Measurements from ENCODE around the gene PFKFB1. TPM values are rescaled to one million over a fixed set of nuclear protein-coding genes. Genes with fewer than 3 reads are reported as not detected.

The PFKFB1 gene
- total RNA-seq = under 0.01 TPM in 1 of 2 replicates, not detected in the other
- polyA plus RNA-seq = 0.10 TPM in 1 of 2 replicates, not detected in the other
- polyA plus RNA-seq (2012) = 0.08 TPM in 1 of 2 replicates, not detected in the other
- not detected in 2 replicates for polyA minus RNA-seq (ENCODE audit: low replicate concordance)

DNA sequence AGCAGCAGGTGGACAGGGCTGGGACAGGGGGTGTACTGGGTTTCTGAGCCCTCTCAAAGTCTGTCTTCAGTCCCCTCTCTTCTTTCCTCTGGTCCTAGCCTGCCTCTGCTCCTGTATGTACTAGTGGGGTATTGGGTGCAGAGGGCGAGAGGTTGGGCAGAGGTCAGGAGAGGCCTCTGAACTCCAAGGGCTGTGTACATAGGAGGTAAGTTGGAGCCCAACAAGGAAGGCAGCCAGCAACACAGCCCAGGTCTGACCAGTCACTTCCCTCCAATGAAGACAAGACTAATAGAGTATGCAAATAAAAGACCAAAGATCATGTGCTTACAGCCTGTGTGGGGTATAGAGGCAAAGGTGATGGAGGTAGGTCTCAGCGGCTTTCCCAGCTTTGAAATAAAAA lies at the start of gene PFKFB1:
TSS of gene PFKFB1 (minus strand) at position 90 of the 400 bp plus-strand sequence. CDS start 181 bp downstream, outside the sequence.
- H2AFZ ChIP-seq (ENCODE audit: low read length) = no peak within 1 kb of the TSS
- H3K9me3 ChIP-seq (ENCODE audit: control insufficient read depth, insufficient read depth, low read depth, low read length) = no peaks in the 10 kb centered on the region
- no peaks in the 10 kb centered on the region for H3K79me2 ChIP-seq (ENCODE audit: control insufficient read depth, insufficient read depth, low read length)
- TF ChIP-seq EZH2 (IDR thresholded peaks at IDR 0.05; ENCODE audit: low read length, missing control alignments) = no peak
- TF ChIP-seq, protein P1, sequence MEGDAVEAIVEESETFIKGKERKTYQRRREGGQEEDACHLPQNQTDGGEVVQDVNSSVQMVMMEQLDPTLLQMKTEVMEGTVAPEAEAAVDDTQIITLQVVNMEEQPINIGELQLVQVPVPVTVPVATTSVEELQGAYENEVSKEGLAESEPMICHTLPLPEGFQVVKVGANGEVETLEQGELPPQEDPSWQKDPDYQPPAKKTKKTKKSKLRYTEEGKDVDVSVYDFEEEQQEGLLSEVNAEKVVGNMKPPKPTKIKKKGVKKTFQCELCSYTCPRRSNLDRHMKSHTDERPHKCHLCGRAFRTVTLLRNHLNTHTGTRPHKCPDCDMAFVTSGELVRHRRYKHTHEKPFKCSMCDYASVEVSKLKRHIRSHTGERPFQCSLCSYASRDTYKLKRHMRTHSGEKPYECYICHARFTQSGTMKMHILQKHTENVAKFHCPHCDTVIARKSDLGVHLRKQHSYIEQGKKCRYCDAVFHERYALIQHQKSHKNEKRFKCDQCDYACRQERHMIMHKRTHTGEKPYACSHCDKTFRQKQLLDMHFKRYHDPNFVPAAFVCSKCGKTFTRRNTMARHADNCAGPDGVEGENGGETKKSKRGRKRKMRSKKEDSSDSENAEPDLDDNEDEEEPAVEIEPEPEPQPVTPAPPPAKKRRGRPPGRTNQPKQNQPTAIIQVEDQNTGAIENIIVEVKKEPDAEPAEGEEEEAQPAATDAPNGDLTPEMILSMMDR (conservative IDR thresholded peaks at IDR 0.05 in 1 of 2, IDR thresholded peaks at IDR 0.05 in 1 of 2; ENCODE audit: low read depth in 1 of 2, low read length in 2 of 2) = no peak
- DNase-seq (ENCODE audit: low read depth in 2 of 2) = no peak
- no peaks in the 10 kb centered on the region for H3K4me1 ChIP-seq (ENCODE audit: control insufficient read depth, extremely low read depth, insufficient read depth, low read length)
- no peaks in the 10 kb centered on the region for H4K20me1 ChIP-seq (ENCODE audit: control insufficient read depth, extremely low read depth, insufficient read depth, low read length)
- H3K9ac ChIP-seq (ENCODE audit: insufficient read depth, low read length) = no peak within 1 kb of the TSS
- no peaks in the 10 kb centered on the region for H3K36me3 ChIP-seq (ENCODE audit: control insufficient read depth, insufficient read depth, low read length)
- no peak within 1 kb of the TSS for H3K4me3 ChIP-seq (replicated peaks in 1 of 4; ENCODE audit: control extremely low read depth in 1 of 4, insufficient read depth in 1 of 4, low read depth in 3 of 4, low read length in 4 of 4)
- no peak within 1 kb of the TSS for H3K4me2 ChIP-seq (ENCODE audit: extremely low read depth, insufficient read depth, low read length)
- H3K27ac ChIP-seq (ENCODE audit: insufficient read depth, low read length) = no peak within 1 kb of the TSS
- no peaks in the 10 kb centered on the region for H3K27me3 ChIP-seq (ENCODE audit: control insufficient read depth, insufficient read depth, low read length)

DNA sequence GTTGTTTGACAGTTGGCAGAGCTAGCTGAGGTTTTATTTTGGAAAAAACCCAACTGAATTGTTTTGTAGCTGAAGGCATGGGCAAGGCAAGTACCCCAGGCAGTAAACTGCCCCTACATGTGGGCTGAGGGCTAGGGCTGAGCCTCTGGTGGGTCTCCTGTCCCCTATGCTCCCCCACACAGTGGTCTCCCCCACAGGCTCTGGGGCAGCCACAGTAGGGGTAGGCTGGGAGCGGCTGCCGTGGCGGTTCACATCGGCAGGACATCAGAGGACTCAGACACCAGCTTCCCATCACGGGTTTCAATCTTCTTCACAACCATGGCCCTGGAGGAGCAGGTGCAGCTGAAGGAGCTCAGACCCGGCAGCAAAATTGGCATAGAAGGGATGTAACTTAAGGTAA lies 47.5 kb upstream of the PFKFB1 start:
- Histone ChIP-seq H3K27me3 (ENCODE audit: control insufficient read depth, insufficient read depth, low read length) (no peaks in the 10 kb centered on the region), H4K20me1 (ENCODE audit: control insufficient read depth, extremely low read depth, insufficient read depth, low read length) (no peaks in the 10 kb centered on the region), H3K27ac (ENCODE audit: insufficient read depth, low read length) (no peak overlapping the region), H3K36me3 (ENCODE audit: control insufficient read depth, insufficient read depth, low read length) (no peaks in the 10 kb centered on the region), H3K4me3 (replicated peaks in 1 of 4; ENCODE audit: control extremely low read depth in 1 of 4, insufficient read depth in 1 of 4, low read depth in 3 of 4, low read length in 4 of 4) (no peak overlapping the region), H3K9ac (ENCODE audit: insufficient read depth, low read length) (no peak overlapping the region), H3K4me2 (ENCODE audit: extremely low read depth, insufficient read depth, low read length) (no peak overlapping the region), H2AFZ (ENCODE audit: low read length) (no peak overlapping the region), H3K79me2 (ENCODE audit: control insufficient read depth, insufficient read depth, low read length) (no peaks in the 10 kb centered on the region), H3K9me3 (ENCODE audit: control insufficient read depth, insufficient read depth, low read depth, low read length) (no peaks in the 10 kb centered on the region), H3K4me1 (ENCODE audit: control insufficient read depth, extremely low read depth, insufficient read depth, low read length) (no peaks in the 10 kb centered on the region)
- DNase-seq (ENCODE audit: low read depth in 2 of 2) = no peak
- TF ChIP-seq EZH2 (IDR thresholded peaks at IDR 0.05; ENCODE audit: low read length, missing control alignments) = no peak
- TF ChIP-seq, protein P1 (conservative IDR thresholded peaks at IDR 0.05 in 1 of 2, IDR thresholded peaks at IDR 0.05 in 1 of 2; ENCODE audit: low read depth in 1 of 2, low read length in 2 of 2) = no peak

DNA sequence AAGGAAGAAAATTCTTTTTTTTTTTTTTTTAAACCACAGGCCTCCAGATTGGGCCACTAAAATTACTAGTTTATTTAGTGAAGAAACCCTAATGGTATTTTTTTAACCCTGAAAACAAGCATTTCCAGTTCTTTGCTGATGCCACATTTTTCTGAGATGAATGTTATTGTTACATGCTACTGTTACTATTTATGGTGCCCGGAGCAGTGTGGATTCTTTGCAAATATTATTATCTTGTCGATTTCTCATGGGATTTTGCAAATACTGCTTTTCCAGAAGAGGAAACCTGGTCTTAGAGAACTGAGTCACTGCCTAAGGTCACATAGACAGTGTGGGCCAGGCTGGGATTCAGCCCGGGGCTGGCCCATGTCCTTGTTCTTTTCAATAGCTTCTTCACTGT lies 45.5 kb upstream of the PFKFB1 start:
- peak; percentile 0 to 21 for DNase-seq (ENCODE audit: low read depth in 2 of 2)

More for the DNA sequence above, 45.5 kb upstream of the PFKFB1 start:
- no peak overlapping the region for H2AFZ ChIP-seq (ENCODE audit: low read length)
- H3K79me2 ChIP-seq (ENCODE audit: control insufficient read depth, insufficient read depth, low read length) = no peaks in the 10 kb centered on the region
- H3K9ac ChIP-seq (ENCODE audit: insufficient read depth, low read length) = no peak overlapping the region
- no peaks in the 10 kb centered on the region for H4K20me1 ChIP-seq (ENCODE audit: control insufficient read depth, extremely low read depth, insufficient read depth, low read length)
- no peak overlapping the region for H3K27ac ChIP-seq (ENCODE audit: insufficient read depth, low read length)
- H3K4me1 ChIP-seq (ENCODE audit: control insufficient read depth, extremely low read depth, insufficient read depth, low read length) = no peaks in the 10 kb centered on the region
- H3K9me3 ChIP-seq (ENCODE audit: control insufficient read depth, insufficient read depth, low read depth, low read length) = no peaks in the 10 kb centered on the region
- no peak overlapping the region for H3K4me2 ChIP-seq (ENCODE audit: extremely low read depth, insufficient read depth, low read length)
- TF ChIP-seq, protein P1 (conservative IDR thresholded peaks at IDR 0.05 in 1 of 2, IDR thresholded peaks at IDR 0.05 in 1 of 2; ENCODE audit: low read depth in 1 of 2, low read length in 2 of 2) = no peak
- no peak for TF ChIP-seq EZH2 (IDR thresholded peaks at IDR 0.05; ENCODE audit: low read length, missing control alignments)
- no peaks in the 10 kb centered on the region for H3K27me3 ChIP-seq (ENCODE audit: control insufficient read depth, insufficient read depth, low read length)
- H3K4me3 ChIP-seq (replicated peaks in 1 of 4; ENCODE audit: control extremely low read depth in 1 of 4, insufficient read depth in 1 of 4, low read depth in 3 of 4, low read length in 4 of 4) = no peak overlapping the region
- H3K36me3 ChIP-seq (ENCODE audit: control insufficient read depth, insufficient read depth, low read length) = no peaks in the 10 kb centered on the region
